ENCODE data around the gene CDH3. TPM values are rescaled to one million over a fixed set of nuclear protein-coding genes. Genes with fewer than 3 reads are reported as not detected.

The CDH3 gene
- total RNA-seq = 10 to 100 TPM in 3 of 6 donors, 1 to 10 TPM in 3; 3.6 to 12.3 (median 9.9) TPM

DNA sequence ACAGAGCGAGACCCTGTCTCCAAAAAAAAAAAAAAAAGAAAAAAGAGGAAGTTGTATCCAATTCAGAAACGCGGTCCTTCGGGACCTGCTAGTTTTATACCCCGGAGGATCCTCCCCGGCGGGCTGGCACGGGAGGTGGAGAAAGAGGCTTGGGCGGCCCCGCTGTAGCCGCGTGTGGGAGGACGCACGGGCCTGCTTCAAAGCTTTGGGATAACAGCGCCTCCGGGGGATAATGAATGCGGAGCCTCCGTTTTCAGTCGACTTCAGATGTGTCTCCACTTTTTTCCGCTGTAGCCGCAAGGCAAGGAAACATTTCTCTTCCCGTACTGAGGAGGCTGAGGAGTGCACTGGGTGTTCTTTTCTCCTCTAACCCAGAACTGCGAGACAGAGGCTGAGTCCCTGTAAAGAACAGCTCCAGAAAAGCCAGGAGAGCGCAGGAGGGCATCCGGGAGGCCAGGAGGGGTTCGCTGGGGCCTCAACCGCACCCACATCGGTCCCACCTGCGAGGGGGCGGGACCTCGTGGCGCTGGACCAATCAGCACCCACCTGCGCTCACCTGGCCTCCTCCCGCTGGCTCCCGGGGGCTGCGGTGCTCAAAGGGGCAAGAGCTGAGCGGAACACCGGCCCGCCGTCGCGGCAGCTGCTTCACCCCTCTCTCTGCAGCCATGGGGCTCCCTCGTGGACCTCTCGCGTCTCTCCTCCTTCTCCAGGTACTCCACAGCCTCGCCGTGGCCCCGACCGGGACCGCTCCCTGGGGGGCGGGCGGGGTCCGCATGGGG is at the start of gene CDH3:
Gene CDH3 (plus strand): TSS at position 596 of the 779 bp plus-strand sequence. CDS start 70 bp downstream, at position 666.
- Histone ChIP-seq H3K4me3 (peak within 1 kb of the TSS in 3 of 4 donors; percentile 50 to 57 (median 52)), H3K27me3 (peaks cover 0 to 27% (median 11%) of the 10 kb centered on the region in 4 donors), H3K27ac (no peak within 1 kb of the TSS), H3K4me1 (peaks cover 19 to 34% (median 29%) of the 10 kb centered on the region in 4 donors), H3K9me3 (no peaks in the 10 kb centered on the region), H3K36me3 (no peaks in the 10 kb centered on the region)
- ATAC-seq (ENCODE audit: low FRiP score in 2 of 2) (peak; percentile 53 to 73), DNase-seq (peak; percentile 77 to 93)
- 2% methylated on average over 24 to 39 of the region's 53 CpGs for WGBS, 2 donors
- TF ChIP-seq POLR2AphosphoS5 (IDR thresholded peaks at IDR 0.05) (no peak), POLR2A (IDR thresholded peaks at IDR 0.05) (peak in 1 of 4 donors; percentile 37), EP300 (IDR thresholded peaks at IDR 0.05) (no peak)

DNA sequence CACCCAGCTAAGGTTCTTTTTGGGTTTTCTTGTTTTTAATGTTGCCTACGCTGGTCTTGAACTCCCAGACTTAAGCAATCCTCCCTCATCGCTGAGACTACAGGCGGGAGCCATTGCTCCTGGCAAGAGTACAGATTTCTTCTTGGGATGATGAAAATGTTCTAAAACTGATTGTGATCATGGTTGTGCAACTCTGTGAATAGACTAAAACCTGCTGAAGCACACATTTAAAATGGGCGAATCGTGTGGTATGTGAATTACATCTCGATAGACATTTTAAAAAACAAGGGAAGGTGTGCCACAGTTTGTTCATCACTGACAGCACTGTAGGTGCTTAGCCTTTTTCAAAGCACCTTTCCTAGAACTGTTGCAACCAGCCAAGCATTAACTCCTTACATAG is 48.8 kb upstream of the CDH3 start:
- WGBS, 2 donors = 87 to 92% methylated on average over 6 of the region's 6 CpGs
- Histone ChIP-seq H3K4me1 (no peaks in the 10 kb centered on the region), H3K4me3 (no peak overlapping the region), H3K27ac (no peak overlapping the region), H3K9me3 (no peaks in the 10 kb centered on the region), H3K27me3 (no peaks in the 10 kb centered on the region), H3K36me3 (no peaks in the 10 kb centered on the region)
- TF ChIP-seq POLR2AphosphoS5 (IDR thresholded peaks at IDR 0.05) = no peak
- no peak for TF ChIP-seq POLR2A (IDR thresholded peaks at IDR 0.05)
- ATAC-seq (ENCODE audit: low FRiP score in 2 of 2) (no peak), DNase-seq (no peak)

DNA sequence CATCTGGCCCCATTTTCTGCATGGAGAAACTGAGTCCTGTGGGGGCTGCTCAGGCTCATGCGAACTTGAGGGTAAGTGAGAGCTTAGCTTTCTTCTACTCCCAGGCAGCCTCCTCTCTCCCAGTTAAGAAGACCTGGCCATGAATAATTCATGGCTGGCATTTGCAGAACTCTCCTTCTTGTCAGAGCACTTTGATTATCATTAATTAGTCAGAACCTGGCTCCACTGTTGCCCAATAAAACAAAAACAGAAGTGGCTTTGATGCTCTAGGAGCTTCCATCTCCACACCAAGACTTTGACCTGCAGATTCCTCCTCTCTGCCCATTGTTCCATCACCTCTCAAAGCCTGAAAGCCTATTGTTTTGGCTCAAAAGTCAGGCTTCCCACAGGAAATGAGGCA is 45.5 kb upstream of the CDH3 start:
- H3K4me1 ChIP-seq = no peaks in the 10 kb centered on the region
- no peak for TF ChIP-seq POLR2A (IDR thresholded peaks at IDR 0.05)
- H3K9me3 ChIP-seq = no peaks in the 10 kb centered on the region
- 83 to 87% methylated on average over 1 of the region's 1 CpG for WGBS, 2 donors
- H3K27ac ChIP-seq = no peak overlapping the region
- no peaks in the 10 kb centered on the region for H3K36me3 ChIP-seq
- no peak overlapping the region for H3K4me3 ChIP-seq
- DNase-seq (no peak), ATAC-seq (ENCODE audit: low FRiP score in 2 of 2) (no peak)
- H3K27me3 ChIP-seq = no peaks in the 10 kb centered on the region

DNA sequence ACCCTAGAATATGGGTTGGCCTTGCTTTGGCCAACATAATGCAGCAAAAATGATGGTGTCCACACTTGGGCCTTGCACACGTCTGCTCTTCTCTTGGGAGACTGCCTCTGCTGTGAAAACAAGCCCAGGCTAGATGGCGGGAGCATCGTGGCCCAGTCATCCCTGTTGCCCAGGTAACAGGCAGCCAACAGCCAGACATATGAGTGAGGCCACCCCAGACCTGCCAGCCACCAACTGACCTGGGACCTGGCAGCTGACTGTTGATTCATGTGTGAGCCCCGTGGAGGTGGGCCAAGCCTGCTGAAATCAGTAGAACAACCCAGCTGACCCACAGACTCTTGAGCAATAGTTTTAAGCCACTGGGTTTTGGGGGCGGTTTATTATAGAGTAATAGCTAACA is 39.4 kb upstream of the CDH3 start:
- no peak overlapping the region for H3K27ac ChIP-seq
- H3K36me3 ChIP-seq = no peaks in the 10 kb centered on the region
- WGBS, 2 donors = 74 to 84% methylated on average over 5 of the region's 5 CpGs
- TF ChIP-seq EP300 (IDR thresholded peaks at IDR 0.05) (no peak), POLR2A (IDR thresholded peaks at IDR 0.05) (no peak), POLR2AphosphoS5 (IDR thresholded peaks at IDR 0.05) (no peak)
- TF ChIP-seq, protein P1, sequence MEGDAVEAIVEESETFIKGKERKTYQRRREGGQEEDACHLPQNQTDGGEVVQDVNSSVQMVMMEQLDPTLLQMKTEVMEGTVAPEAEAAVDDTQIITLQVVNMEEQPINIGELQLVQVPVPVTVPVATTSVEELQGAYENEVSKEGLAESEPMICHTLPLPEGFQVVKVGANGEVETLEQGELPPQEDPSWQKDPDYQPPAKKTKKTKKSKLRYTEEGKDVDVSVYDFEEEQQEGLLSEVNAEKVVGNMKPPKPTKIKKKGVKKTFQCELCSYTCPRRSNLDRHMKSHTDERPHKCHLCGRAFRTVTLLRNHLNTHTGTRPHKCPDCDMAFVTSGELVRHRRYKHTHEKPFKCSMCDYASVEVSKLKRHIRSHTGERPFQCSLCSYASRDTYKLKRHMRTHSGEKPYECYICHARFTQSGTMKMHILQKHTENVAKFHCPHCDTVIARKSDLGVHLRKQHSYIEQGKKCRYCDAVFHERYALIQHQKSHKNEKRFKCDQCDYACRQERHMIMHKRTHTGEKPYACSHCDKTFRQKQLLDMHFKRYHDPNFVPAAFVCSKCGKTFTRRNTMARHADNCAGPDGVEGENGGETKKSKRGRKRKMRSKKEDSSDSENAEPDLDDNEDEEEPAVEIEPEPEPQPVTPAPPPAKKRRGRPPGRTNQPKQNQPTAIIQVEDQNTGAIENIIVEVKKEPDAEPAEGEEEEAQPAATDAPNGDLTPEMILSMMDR (IDR thresholded peaks at IDR 0.05) = no peak
- H3K9me3 ChIP-seq = no peaks in the 10 kb centered on the region
- no peak for ATAC-seq (ENCODE audit: low FRiP score in 2 of 2)
- no peak for DNase-seq
- no peaks in the 10 kb centered on the region for H3K27me3 ChIP-seq
- no peak overlapping the region for H3K4me3 ChIP-seq
- no peaks in the 10 kb centered on the region for H3K4me1 ChIP-seq

DNA sequence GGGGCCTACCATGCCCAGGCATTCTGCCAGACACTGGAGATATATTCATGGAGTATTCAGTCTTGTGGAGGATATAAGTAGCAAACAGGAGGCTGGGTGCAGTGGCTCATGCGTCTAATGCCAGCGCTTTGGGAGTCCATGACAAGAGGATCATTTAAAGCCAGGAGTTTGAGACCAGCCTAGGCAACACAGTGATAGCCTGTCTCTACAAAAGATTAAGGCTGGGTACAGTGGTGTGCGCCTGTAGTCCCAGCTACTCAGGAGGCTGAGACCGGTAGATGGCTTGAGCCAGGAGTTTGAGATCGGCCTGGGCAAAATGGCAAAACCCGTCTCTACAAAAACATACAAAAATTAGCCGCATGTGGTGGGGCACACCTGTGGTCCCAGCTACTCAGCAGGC is 37.7 kb upstream of the CDH3 start:
- Histone ChIP-seq H3K9me3 (no peaks in the 10 kb centered on the region), H3K4me1 (no peaks in the 10 kb centered on the region), H3K27ac (no peak overlapping the region), H3K36me3 (no peaks in the 10 kb centered on the region), H3K27me3 (no peaks in the 10 kb centered on the region), H3K4me3 (no peak overlapping the region)
- WGBS, 2 donors = 88 to 89% methylated on average over 7 of the region's 7 CpGs
- TF ChIP-seq POLR2AphosphoS5 (IDR thresholded peaks at IDR 0.05) (no peak), POLR2A (IDR thresholded peaks at IDR 0.05) (no peak), EP300 (IDR thresholded peaks at IDR 0.05) (no peak)
- TF ChIP-seq, protein P1 (IDR thresholded peaks at IDR 0.05) = no peak
- no peak for DNase-seq
- no peak for ATAC-seq (ENCODE audit: low FRiP score in 2 of 2)

DNA sequence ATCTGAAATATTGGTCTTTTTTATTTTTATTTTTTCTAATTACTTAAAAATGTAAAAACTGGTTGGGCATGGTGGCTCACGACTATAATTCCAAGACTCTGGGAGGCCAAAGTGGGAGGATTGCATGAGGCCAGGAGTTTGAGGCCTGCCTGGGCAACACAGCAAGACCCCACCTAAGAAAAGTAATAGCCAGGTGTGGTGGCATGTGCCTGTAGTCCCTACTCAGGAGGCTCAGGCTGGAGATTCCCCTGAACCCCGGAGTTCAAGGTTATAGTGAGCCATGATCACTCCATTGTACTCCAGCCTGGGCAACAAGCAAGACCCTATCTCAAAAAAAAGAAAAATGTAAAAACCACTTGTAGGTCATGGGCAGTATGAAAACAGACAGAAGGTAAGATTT is 36.8 kb upstream of the CDH3 start:
- H3K4me1 ChIP-seq = no peaks in the 10 kb centered on the region
- H3K36me3 ChIP-seq = no peaks in the 10 kb centered on the region
- no peak for ATAC-seq (ENCODE audit: low FRiP score in 2 of 2)
- DNase-seq = no peak
- no peak overlapping the region for H3K27ac ChIP-seq
- 95 to 96% methylated on average over 2 of the region's 2 CpGs for WGBS, 2 donors
- TF ChIP-seq EP300 (IDR thresholded peaks at IDR 0.05) (no peak), POLR2AphosphoS5 (IDR thresholded peaks at IDR 0.05) (no peak), POLR2A (IDR thresholded peaks at IDR 0.05) (no peak)
- TF ChIP-seq, protein P1 (IDR thresholded peaks at IDR 0.05) = no peak
- H3K4me3 ChIP-seq = no peak overlapping the region
- no peaks in the 10 kb centered on the region for H3K27me3 ChIP-seq
- no peaks in the 10 kb centered on the region for H3K9me3 ChIP-seq
